Measurements from ENCODE around the gene ZYG11B.

GRCh38 chr1:52767596-52768280 lies 41.5 kb downstream of the ZYG11B start:
- TF ChIP-seq, protein P1, sequence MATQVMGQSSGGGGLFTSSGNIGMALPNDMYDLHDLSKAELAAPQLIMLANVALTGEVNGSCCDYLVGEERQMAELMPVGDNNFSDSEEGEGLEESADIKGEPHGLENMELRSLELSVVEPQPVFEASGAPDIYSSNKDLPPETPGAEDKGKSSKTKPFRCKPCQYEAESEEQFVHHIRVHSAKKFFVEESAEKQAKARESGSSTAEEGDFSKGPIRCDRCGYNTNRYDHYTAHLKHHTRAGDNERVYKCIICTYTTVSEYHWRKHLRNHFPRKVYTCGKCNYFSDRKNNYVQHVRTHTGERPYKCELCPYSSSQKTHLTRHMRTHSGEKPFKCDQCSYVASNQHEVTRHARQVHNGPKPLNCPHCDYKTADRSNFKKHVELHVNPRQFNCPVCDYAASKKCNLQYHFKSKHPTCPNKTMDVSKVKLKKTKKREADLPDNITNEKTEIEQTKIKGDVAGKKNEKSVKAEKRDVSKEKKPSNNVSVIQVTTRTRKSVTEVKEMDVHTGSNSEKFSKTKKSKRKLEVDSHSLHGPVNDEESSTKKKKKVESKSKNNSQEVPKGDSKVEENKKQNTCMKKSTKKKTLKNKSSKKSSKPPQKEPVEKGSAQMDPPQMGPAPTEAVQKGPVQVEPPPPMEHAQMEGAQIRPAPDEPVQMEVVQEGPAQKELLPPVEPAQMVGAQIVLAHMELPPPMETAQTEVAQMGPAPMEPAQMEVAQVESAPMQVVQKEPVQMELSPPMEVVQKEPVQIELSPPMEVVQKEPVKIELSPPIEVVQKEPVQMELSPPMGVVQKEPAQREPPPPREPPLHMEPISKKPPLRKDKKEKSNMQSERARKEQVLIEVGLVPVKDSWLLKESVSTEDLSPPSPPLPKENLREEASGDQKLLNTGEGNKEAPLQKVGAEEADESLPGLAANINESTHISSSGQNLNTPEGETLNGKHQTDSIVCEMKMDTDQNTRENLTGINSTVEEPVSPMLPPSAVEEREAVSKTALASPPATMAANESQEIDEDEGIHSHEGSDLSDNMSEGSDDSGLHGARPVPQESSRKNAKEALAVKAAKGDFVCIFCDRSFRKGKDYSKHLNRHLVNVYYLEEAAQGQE (IDR thresholded peaks at IDR 0.05; ENCODE audit: borderline replicate concordance), result no peak
- TF ChIP-seq, protein P1 (CRISPR knock-in tag; IDR thresholded peaks at IDR 0.05; ENCODE audit: low read depth), result no peak
- TF ChIP-seq NBN (IDR thresholded peaks at IDR 0.05; ENCODE audit: low read depth) (no peak), FOXM1 (IDR thresholded peaks at IDR 0.05; ENCODE audit: low read depth) (no peak), FOXM1 (CRISPR knock-in tag; IDR thresholded peaks at IDR 0.05; ENCODE audit: low read depth) (no peak), PATZ1 (CRISPR knock-in tag; IDR thresholded peaks at IDR 0.05; ENCODE audit: borderline replicate concordance) (no peak), KAT8 (IDR thresholded peaks at IDR 0.05; ENCODE audit: low read depth) (no peak), EP300 (IDR thresholded peaks at IDR 0.05; ENCODE audit: low read length) (no peak), POLR2AphosphoS5 (IDR thresholded peaks at IDR 0.05; ENCODE audit: control insufficient read depth, insufficient read depth, low read depth, low read length) (no peak), RBBP5 (IDR thresholded peaks at IDR 0.05; ENCODE audit: borderline replicate concordance, insufficient read depth, low read length, poor library complexity, severe bottlenecking) (no peak), ZNF764 (CRISPR knock-in tag; IDR thresholded peaks at IDR 0.05; ENCODE audit: low read depth) (no peak), MTA2 (IDR thresholded peaks at IDR 0.05; ENCODE audit: low read depth) (no peak), ZKSCAN1 (IDR thresholded peaks at IDR 0.05; ENCODE audit: low read depth, low read length) (no peak)
- TF ChIP-seq, protein P2, sequence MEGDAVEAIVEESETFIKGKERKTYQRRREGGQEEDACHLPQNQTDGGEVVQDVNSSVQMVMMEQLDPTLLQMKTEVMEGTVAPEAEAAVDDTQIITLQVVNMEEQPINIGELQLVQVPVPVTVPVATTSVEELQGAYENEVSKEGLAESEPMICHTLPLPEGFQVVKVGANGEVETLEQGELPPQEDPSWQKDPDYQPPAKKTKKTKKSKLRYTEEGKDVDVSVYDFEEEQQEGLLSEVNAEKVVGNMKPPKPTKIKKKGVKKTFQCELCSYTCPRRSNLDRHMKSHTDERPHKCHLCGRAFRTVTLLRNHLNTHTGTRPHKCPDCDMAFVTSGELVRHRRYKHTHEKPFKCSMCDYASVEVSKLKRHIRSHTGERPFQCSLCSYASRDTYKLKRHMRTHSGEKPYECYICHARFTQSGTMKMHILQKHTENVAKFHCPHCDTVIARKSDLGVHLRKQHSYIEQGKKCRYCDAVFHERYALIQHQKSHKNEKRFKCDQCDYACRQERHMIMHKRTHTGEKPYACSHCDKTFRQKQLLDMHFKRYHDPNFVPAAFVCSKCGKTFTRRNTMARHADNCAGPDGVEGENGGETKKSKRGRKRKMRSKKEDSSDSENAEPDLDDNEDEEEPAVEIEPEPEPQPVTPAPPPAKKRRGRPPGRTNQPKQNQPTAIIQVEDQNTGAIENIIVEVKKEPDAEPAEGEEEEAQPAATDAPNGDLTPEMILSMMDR (IDR thresholded peaks at IDR 0.05 in 2 of 3, conservative IDR thresholded peaks at IDR 0.05 in 1 of 3; ENCODE audit: insufficient read depth in 2 of 3, low read depth in 1 of 3, low read length in 3 of 3), result no peak
- TF ChIP-seq, protein P3, sequence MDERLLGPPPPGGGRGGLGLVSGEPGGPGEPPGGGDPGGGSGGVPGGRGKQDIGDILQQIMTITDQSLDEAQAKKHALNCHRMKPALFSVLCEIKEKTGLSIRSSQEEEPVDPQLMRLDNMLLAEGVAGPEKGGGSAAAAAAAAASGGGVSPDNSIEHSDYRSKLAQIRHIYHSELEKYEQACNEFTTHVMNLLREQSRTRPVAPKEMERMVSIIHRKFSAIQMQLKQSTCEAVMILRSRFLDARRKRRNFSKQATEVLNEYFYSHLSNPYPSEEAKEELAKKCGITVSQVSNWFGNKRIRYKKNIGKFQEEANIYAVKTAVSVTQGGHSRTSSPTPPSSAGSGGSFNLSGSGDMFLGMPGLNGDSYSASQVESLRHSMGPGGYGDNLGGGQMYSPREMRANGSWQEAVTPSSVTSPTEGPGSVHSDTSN (CRISPR knock-in tag; IDR thresholded peaks at IDR 0.05; ENCODE audit: low read depth), result no peak
- TF ChIP-seq, protein P3 (tag; conservative IDR thresholded peaks at IDR 0.05; ENCODE audit: low read depth), result no peak
- TF ChIP-seq, protein P4, sequence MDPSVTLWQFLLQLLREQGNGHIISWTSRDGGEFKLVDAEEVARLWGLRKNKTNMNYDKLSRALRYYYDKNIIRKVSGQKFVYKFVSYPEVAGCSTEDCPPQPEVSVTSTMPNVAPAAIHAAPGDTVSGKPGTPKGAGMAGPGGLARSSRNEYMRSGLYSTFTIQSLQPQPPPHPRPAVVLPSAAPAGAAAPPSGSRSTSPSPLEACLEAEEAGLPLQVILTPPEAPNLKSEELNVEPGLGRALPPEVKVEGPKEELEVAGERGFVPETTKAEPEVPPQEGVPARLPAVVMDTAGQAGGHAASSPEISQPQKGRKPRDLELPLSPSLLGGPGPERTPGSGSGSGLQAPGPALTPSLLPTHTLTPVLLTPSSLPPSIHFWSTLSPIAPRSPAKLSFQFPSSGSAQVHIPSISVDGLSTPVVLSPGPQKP (CRISPR knock-in tag; IDR thresholded peaks at IDR 0.05), result no peak

All from K562 (cell line).